HG02610 (cell line): ENCODE measurements around the gene PDE3B.
"Not testable (repeated sequence)": the region's sequence is repeated elsewhere in the genome, so short reads cannot be mapped to it uniquely, and the experiment has no call there.

Source experiments
- ATAC-seq: cut with Tn5 transposase; IDR thresholded peaks from one replicate; pipeline ENCODE4 v1.9.1; 2021; ENCODE audit warnings: mild to moderate bottlenecking, moderate library complexity; ENCODE audit not compliant: unreplicated experiment

The PDE3B gene

GRCh38 chr11:14643697-14644225 is at the start of gene PDE3B:
Gene PDE3B, plus strand, starts transcription at chr11:14643804. Its CDS starts 272 bp downstream, at chr11:14644076.
- ATAC-seq: peak; percentile 63

- not testable (repeated sequence) for ATAC-seq
Measured at GRCh38 chr11:14595261-14595660, 48.3 kb upstream of the PDE3B start.

- ATAC-seq: no peak
Measured at GRCh38 chr11:14607713-14608112, 35.9 kb upstream of the PDE3B start.

GRCh38 chr11:14609902-14610301 is 33.7 kb upstream of the PDE3B start:
- ATAC-seq: no peak

GRCh38 chr11:14611939-14612338 is 31.7 kb upstream of the PDE3B start:
- ATAC-seq: peak; percentile 71

GRCh38 chr11:14612694-14613093 is 30.9 kb upstream of the PDE3B start:
- ATAC-seq: no peak

DNA sequence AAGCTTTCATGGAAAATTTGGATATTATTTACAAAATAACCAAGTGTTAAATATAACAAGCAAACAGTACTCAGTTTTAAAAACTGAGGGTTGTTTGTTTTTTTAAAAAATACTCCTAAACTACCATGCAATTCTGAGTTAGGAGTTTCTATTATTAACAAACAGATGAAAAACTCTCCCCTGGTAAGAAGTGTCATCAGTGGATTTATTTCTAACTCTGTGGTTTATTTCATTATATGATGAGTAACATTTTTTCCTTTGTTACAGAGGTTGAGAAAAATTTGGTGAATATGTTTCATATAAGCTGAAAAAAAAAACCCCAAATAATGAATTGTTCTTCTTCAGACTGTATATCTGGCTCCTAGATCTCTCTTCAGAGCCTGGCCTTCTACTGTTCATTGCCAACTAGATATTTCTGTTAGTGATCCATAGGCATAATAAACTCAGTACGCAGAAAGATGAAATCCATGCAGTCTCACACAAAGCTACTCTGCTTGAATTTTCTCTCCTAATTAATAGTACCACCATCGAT is 29.4 kb upstream of the PDE3B start:
- no peak for ATAC-seq

DNA sequence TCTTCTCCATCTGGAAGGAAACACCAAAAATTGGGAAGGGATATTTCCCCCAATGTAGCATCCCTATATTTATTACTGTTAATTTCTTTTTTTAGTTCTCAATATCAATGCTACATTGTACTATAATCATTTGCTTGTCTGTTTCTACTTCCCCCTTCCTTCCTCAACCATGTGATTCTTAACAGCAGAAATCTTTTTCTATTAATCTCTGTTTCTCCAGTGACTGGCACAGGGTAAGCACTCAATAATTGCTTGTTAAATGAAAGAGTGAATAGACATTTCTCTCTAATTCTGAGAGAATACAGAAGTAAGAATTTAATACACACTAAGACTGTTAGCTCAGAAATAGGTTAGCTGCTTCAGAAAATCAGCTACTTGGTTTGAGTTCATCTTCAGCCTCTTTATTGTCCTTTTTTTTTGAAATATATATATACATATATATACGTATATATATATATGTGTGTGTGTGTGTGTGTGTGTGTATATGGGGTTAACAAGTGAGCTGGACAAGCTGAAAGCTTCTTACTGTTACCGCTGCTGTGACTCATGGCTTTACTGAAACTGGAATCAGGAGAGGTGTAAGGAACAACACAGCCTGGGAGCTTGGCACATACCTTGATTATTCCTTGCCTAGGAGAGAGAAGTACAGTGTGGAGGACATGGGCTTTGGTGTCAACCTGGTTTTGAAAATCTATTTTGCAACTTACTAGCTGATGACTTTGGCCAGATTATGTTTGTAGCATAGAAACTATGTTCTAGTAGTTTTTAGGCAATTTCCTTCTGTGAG is 26.2 kb upstream of the PDE3B start:
- ATAC-seq: no peak

GRCh38 chr11:14618060-14618459 is 25.5 kb upstream of the PDE3B start:
- ATAC-seq: no peak

DNA sequence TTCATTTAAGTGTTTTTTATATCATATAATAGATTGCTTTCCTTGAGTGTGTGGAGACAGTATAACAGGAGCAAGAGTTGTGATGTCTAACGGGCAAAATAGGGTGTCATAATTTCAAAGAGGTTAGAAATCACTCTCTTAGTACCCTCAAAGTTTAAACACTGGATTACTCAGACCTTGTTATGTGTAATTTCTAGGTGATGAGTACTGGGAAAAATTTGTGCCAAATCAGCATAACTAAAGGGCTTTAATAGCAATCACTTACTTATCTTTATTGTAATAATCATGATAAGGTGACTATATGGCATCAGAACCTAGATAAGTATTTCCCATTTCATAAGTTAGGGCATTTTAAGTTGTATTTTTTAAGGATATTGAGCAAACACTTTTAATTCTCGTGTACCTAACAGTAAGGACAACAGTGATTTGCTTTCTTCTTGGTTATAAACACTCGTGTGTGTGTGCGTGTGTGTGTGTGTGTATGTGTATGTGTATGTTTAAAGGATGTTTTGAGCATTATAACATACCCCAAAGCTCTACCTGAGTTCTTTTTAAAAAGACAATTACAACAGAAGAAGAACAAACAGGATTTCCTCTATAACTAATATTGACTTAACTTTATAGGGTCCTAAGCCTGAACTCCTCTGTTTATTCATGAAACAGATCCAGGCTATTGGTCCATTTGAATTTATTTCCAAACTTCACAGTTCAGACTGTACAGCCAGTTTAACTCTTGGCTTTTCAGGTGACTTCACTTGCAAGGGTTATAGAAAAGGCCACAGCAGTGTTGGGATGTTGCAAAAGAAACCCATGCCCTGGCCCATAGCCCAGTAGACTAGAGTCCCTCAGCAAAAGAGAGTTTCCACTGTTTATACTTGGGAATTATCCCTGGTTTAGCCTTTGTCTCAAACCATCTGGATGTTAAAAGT is 23.7 kb upstream of the PDE3B start:
- ATAC-seq: no peak

- ATAC-seq: no peak
Measured at GRCh38 chr11:14622223-14622954, 21.2 kb upstream of the PDE3B start.

DNA sequence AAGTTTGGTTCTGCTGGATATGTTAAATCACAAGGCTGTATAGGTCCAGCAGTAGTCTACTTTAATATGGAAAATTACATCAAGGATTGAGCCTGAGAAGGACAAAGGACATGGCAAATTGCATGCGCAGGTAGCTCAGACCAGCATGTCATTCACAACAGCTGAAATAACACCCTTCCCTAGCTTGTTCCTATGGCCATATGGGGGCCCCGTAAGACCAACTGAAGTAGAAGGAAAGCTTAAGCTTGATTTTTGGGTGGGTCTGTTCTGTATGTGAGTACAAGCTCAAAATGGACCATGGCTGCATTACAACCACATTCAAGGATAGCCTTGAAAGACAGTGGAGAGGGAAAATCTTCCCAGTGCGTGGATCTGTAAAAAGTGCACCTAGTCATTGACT is 20.6 kb upstream of the PDE3B start:
- no peak for ATAC-seq

DNA sequence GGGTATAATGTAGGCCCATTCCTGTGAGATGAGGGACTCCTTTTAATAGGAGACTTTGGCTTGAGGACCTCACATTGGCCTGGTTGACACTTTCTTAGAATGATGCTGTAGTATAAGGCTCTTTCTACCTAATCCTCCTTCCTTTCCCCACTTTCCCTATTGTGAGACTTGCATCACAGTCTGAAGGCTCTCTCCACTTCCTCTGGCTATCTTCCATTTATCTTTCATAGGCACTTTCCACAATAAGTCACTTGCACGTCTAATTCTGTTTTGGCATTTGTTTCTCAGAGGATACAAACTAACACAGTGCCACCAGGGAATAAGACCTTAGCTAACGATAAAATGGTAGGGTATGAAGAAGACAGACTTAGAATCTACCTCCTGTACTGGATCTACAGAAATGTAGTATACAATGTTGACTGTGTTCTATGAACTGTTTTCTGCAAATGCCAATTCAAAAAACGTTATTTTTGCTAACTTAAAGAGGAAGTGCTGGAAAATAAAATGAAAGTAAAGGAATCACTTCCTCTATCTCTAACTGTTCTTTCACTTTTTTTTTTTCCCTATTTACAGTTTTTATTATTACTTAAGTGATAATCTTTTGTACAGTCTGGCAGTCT is 17.9 kb upstream of the PDE3B start:
- ATAC-seq: no peak

- no peak for ATAC-seq
Measured at GRCh38 chr11:14626650-14627049, 17.0 kb upstream of the PDE3B start.

DNA sequence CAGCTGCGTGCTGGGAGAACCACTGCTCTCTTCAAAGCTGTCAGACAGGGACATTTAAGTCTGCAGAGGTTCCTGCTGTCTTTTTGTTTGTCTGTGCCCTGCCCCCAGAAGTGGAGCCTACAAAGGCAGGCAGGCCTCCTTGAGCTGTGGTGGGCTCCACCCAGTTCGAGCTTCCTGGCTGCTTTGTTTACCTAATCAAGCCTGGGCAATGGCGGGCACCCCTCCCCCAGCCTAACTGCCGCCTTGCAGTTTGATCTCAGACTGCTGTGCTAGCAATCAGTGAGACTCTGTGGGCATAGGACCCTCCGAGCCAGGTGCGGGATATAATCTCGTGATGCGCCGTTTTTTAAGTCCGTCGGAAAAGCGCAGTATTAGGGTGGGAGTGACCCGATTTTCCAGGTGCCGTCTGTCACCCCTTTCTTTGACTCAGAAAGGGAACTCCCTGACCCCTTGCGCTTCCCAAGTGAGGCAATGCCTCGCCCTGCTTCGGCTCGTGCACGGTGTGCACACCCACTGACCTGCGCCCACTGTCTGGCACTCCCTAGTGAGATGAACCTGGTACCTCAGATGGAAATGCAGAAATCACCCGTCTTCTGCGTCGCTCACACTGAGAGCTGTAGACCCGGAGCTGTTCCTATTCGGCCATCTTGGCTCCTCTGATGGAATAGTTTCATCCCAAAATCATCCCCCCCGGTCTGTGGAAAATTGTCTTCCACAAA is 9.9 kb upstream of the PDE3B start:
- ATAC-seq: not testable (repeated sequence)

DNA sequence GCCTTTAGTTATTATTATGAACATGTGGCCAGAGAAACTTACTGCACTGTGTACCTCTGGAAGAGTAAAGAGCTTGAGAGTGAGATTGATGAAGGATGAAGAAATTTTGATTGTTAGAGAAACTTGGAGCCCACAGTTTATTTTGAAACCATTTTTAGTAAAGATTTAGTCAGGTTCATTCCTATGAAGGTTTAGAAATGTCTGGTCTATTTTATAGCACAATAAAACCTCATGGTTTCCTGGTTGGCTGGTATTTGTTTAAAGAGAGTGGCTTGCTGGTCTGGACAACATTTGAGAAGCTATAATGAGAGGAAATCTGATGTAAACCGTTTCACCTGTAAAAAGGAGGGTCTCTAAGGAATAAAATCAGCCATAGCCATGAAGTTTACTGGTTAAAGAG is 8.8 kb upstream of the PDE3B start:
- no peak for ATAC-seq

DNA sequence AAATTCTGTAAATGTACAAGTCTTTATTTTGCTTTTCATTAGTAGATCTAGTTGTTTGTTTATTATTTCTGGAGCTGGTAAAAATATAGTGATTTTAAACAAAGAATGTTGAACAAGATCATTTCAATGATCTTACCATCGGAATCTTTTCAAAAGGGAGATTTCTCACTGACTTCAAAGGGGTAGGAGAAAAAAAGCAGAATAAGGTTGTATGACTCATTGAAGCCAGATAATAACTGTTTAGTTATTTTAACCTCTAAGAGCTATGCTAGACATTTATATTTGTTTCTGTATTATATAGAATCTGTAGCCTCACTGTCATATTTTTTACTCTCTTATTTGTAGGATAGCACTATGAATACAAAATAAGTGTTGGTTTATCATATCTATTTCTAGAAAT is 8.1 kb upstream of the PDE3B start:
- ATAC-seq: no peak

GRCh38 chr11:14636119-14636518 is 7.5 kb upstream of the PDE3B start:
- no peak for ATAC-seq

- ATAC-seq: no peak
Measured at GRCh38 chr11:14637868-14638409, 5.7 kb upstream of the PDE3B start.
